Kidney (tissue), 14 donors: Measurements from ENCODE around the gene USP6NL. TPM values are rescaled to one million over a fixed set of nuclear protein-coding genes. Genes with fewer than 3 reads are reported as not detected.

Source experiments
- DNase-seq, 5 donors: peaks; one replicate each; pipeline ENCODE4 v3.0.0-alpha.2; 2013 to 2020
- FAIRE-seq: peaks from 2 replicates; lab custom pipeline; 2012; peaks lifted over from hg19 to GRCh38; lab: Jason Lieb, UNC
- H3K27ac ChIP-seq, 2 donors: one replicate each; pipeline ENCODE4 v1.7.0; 2013; ENCODE audit warnings: low read depth in 2 of 2, low read length in 2 of 2, inconsistent platforms in 1 of 2
- H3K27me3 ChIP-seq: one replicate; pipeline ENCODE4 v1.7.1; 2013; ENCODE audit warnings: low read length, inconsistent platforms; ENCODE audit not compliant: control insufficient read depth, insufficient read depth
- H3K36me3 ChIP-seq, 3 donors: one replicate each; pipeline versions ENCODE4 v1.7.0 to v1.7.1; 2013; ENCODE audit warnings: low read length in 3 of 3, control low read depth in 1 of 3, inconsistent platforms in 1 of 3; ENCODE audit not compliant: insufficient read depth in 3 of 3, control insufficient read depth in 2 of 3
- H3K4me1 ChIP-seq, 3 donors: one replicate each; pipeline versions ENCODE4 v1.7.0 to v1.7.1; 2013; ENCODE audit warnings: low read length in 3 of 3, inconsistent platforms in 1 of 3, low read depth in 1 of 3; ENCODE audit not compliant: control insufficient read depth in 2 of 3, insufficient read depth in 2 of 3
- H3K4me3 ChIP-seq, 3 donors: one replicate each; pipeline versions ENCODE4 v1.7.0 to v1.8.1; 2013; ENCODE audit warnings: low read length in 3 of 3, control low read depth in 1 of 3, inconsistent platforms in 1 of 3
- H3K9ac ChIP-seq, 3 donors: one replicate each; pipeline versions ENCODE4 v1.7.0 to v1.7.1; 2013; ENCODE audit warnings: low read length in 3 of 3, control low read depth in 1 of 3, inconsistent platforms in 1 of 3
- H3K9me3 ChIP-seq, 3 donors: one replicate each; pipeline versions ENCODE4 v1.7.0 to v1.7.1; 2013; ENCODE audit warnings: low read length in 3 of 3, control low read depth in 1 of 3, inconsistent platforms in 1 of 3; ENCODE audit not compliant: control insufficient read depth in 2 of 3, insufficient read depth in 1 of 3
- CTCF ChIP-seq: IDR thresholded peaks from 3 replicates; pipeline ENCODE4 v1.5.1; 2012; ENCODE audit warnings: mild to moderate bottlenecking, moderate library complexity, borderline replicate concordance; ENCODE audit not compliant: insufficient read depth; ENCODE audit errors: extremely low read depth
- intact Hi-C: fragments of 100-400 bp; cut with DNase I; formaldehyde crosslinking; loops from one replicate; pipeline ENCODE4 v1.11.1; 2022
- polyA plus RNA-seq: library from polyadenylated mRNA; stranded (reverse); fragments of 350-450 nt; fragmentation: Illumina TruSeq; extraction: RNeasy Lipid Tissue Mini Kit (QIAGEN cat#74804); gene quantifications from one replicate; pipeline ENCODE4 v1.2.3, GENCODE V29; 2014; ENCODE audit warnings: low read depth, low replicate concordance; ENCODE audit not compliant: insufficient read depth
- total RNA-seq: library from RNA; stranded (reverse); fragmentation: NEBNext Ultra II Directional; extraction: Animal tissue kit (Norgen Biotek cat#: 25700); gene quantifications from one replicate; pipeline ENCODE4 v1.2.1, GENCODE V29; 2021
- donor health status: control.
- donor health status: control.
- donor health status: control.
- donor health status: control.
- donor health status: control.
- donor health status: DM: yes; HTN: yes; CAD: no.
- donor health status: Normal renal cell carcinoma (clear cell type).

Gene USP6NL
- total and polyA plus RNA-seq, 2 donors from 2014 or later = 4.5 to 17.7 TPM

GRCh38 chr10:11603741-11604140, 7.7 kb downstream of the USP6NL start:
- no peak for TF ChIP-seq CTCF
- intact Hi-C loops = no loop called here
- DNase-seq (peak in 1 of 5 donors; percentile 30), FAIRE-seq (no peak)
- Histone ChIP-seq H3K27ac (no peak overlapping the region), H3K36me3 (no peaks in the 10 kb centered on the region), H3K4me3 (no peak overlapping the region), H3K9ac (no peak overlapping the region), H3K9me3 (no peaks in the 10 kb centered on the region), H3K27me3 (no peaks in the 10 kb centered on the region), H3K4me1 (peaks cover under 1 to 16% (median 6%) of the 10 kb centered on the region in 3 donors)

GRCh38 chr10:11602919-11603523, 8.4 kb downstream of the USP6NL start:
- no peak overlapping the region for H3K4me3 ChIP-seq
- intact Hi-C loops = no loop called here
- H3K27me3 ChIP-seq = no peaks in the 10 kb centered on the region
- H3K9ac ChIP-seq = no peak overlapping the region
- H3K27ac ChIP-seq = no peak overlapping the region
- FAIRE-seq (no peak), DNase-seq (peak in 2 of 5 donors; percentile 57 to 75)
- no peaks in the 10 kb centered on the region for H3K36me3 ChIP-seq
- no peaks in the 10 kb centered on the region for H3K9me3 ChIP-seq
- TF ChIP-seq CTCF = no peak
- H3K4me1 ChIP-seq = peaks cover 2 to 16% (median 6%) of the 10 kb centered on the region in 3 donors

- Histone ChIP-seq H3K4me3 (no peak overlapping the region), H3K27ac (no peak overlapping the region), H3K36me3 (no peaks in the 10 kb centered on the region), H3K9ac (no peak overlapping the region), H3K4me1 (peaks cover 2 to 16% (median 6%) of the 10 kb centered on the region in 3 donors), H3K27me3 (no peaks in the 10 kb centered on the region), H3K9me3 (no peaks in the 10 kb centered on the region)
- peak in 3 of 5 donors; percentile 29 to 70 (median 64) for DNase-seq
- intact Hi-C loops = no loop called here
- FAIRE-seq = no peak
- TF ChIP-seq CTCF = no peak
These were observed 9.1 kb downstream of the USP6NL start for GRCh38 chr10:11602358-11602757.
